ENCODE measurements around the gene GALNT13. TPM values are rescaled to one million over a fixed set of nuclear protein-coding genes. Genes with fewer than 3 reads are reported as not detected.

GALNT13 gene
- total and polyA plus RNA-seq, 2 donors (not counting 1 experiment from before 2014, with no cell fraction given): not detected

DNA sequence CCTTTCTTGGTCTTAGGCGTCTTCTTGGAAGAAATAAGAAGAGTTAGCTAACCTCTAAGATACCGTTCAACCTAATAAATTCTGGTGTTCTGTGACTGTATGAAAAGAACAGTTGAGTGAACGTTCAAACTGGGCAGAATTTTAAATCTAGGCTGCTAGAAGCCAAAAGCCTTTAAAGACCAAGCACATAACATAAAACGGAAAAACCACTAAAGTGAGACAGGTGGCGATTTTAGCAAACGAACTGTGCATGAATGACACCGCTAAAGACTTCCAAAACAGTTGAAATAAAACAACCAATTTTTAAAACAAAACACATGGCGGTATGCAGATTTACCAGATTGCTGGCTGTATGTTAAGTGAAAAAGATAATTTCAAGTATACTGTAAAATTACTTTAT, 73.1 kb downstream of the GALNT13 start:
- no peak overlapping the region for H3K27ac ChIP-seq (ENCODE audit: low read length in 2 of 2)
- H3K4me3 ChIP-seq (ENCODE audit: control extremely low read depth in 1 of 5, extremely low read depth in 1 of 5, insufficient read depth in 1 of 5, low read depth in 2 of 5, low read length in 4 of 5): no peak overlapping the region
- H4K20me1 ChIP-seq (ENCODE audit: control insufficient read depth, insufficient read depth, low read length, poor library complexity, severe bottlenecking): no peaks in the 10 kb centered on the region
- no peaks in the 10 kb centered on the region for H3K27me3 ChIP-seq (replicated peaks in 1 of 4; ENCODE audit: control extremely low read depth in 1 of 4, control insufficient read depth in 3 of 4, insufficient read depth in 4 of 4, low read length in 3 of 4)
- Mint-ChIP-seq H3K27me3 (no peaks in the 10 kb centered on the region), H3K4me3 (no peak overlapping the region), H3K27ac (no peak overlapping the region), H3K9me3 (ENCODE audit: insufficient read depth) (peaks cover 2% of the 10 kb centered on the region), H3K4me1 (no peaks in the 10 kb centered on the region)
- peaks cover 0 to 3% (median 0%) of the 10 kb centered on the region in 3 donors for H3K9me3 ChIP-seq (ENCODE audit: control extremely low read depth in 1 of 3, control insufficient read depth in 2 of 3, insufficient read depth in 1 of 3, low read length in 2 of 3)
- no peaks in the 10 kb centered on the region for H3K79me2 ChIP-seq (ENCODE audit: control insufficient read depth, insufficient read depth, low read length)
- ChIA-PET CTCF (interaction anchor here (0.7 kb wide), 1 partner anchor 1782 kb away, joined by 3 read pairs; no protein-coding TSS in a partner anchor), POLR2A (no interaction called here)
- no peak overlapping the region for H2AFZ ChIP-seq (ENCODE audit: insufficient read depth, low read depth, low read length, poor library complexity, severe bottlenecking)
- DNase-seq (no peak), ATAC-seq (ENCODE audit: low read depth) (no peak)
- WGBS (ENCODE audit: insufficient coverage): 100% methylated on average over 1 of the region's 8 CpGs
- no peaks in the 10 kb centered on the region for H3K4me1 ChIP-seq (ENCODE audit: control insufficient read depth in 2 of 2, insufficient read depth in 2 of 2, low read length in 2 of 2)
- no peaks in the 10 kb centered on the region for H3K36me3 ChIP-seq (replicated peaks in 1 of 2; ENCODE audit: control extremely low read depth in 1 of 2, control insufficient read depth in 1 of 2, extremely low read depth in 1 of 2, insufficient read depth in 2 of 2, low read length in 1 of 2)
- intact Hi-C loops (cut with micrococcal nuclease): no loop called here
- H3K4me2 ChIP-seq (replicated peaks; ENCODE audit: low read depth, low read length, poor library complexity, severe bottlenecking): no peak overlapping the region
- no peak for TF ChIP-seq EZH2 (IDR thresholded peaks at IDR 0.05; ENCODE audit: borderline replicate concordance, insufficient read depth, low read depth, low read length, poor library complexity, severe bottlenecking)
- TF ChIP-seq, protein P1, sequence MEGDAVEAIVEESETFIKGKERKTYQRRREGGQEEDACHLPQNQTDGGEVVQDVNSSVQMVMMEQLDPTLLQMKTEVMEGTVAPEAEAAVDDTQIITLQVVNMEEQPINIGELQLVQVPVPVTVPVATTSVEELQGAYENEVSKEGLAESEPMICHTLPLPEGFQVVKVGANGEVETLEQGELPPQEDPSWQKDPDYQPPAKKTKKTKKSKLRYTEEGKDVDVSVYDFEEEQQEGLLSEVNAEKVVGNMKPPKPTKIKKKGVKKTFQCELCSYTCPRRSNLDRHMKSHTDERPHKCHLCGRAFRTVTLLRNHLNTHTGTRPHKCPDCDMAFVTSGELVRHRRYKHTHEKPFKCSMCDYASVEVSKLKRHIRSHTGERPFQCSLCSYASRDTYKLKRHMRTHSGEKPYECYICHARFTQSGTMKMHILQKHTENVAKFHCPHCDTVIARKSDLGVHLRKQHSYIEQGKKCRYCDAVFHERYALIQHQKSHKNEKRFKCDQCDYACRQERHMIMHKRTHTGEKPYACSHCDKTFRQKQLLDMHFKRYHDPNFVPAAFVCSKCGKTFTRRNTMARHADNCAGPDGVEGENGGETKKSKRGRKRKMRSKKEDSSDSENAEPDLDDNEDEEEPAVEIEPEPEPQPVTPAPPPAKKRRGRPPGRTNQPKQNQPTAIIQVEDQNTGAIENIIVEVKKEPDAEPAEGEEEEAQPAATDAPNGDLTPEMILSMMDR (IDR thresholded peaks at IDR 0.05): no peak
- H3K9ac ChIP-seq (ENCODE audit: low read length): no peak overlapping the region

DNA sequence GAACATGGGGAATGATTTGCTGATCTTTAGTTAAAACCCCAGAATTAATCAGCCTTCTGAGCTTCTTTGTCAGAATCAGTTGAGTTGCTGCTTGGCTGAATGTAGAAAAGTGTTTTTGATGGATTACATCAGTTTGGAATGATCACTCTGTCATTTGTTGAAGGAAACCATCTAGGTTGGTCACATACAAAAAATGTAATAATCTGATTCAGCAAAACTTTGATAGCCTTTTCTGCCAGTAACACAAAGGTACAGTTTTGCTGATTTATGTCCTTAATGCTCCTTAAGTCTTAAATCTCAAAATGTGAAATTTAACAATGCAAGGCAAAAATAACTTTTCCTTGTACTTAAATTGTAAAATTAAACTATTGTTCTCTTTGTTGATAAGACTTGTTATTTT, 74.3 kb downstream of the GALNT13 start:
- CTCF ChIA-PET: no interaction called here
- Histone ChIP-seq H3K27ac (ENCODE audit: low read length in 2 of 2) (no peak overlapping the region), H2AFZ (ENCODE audit: insufficient read depth, low read depth, low read length, poor library complexity, severe bottlenecking) (no peak overlapping the region), H3K79me2 (ENCODE audit: control insufficient read depth, insufficient read depth, low read length) (no peaks in the 10 kb centered on the region), H3K4me3 (ENCODE audit: control extremely low read depth in 1 of 5, extremely low read depth in 1 of 5, insufficient read depth in 1 of 5, low read depth in 2 of 5, low read length in 4 of 5) (no peak overlapping the region), H3K4me2 (replicated peaks; ENCODE audit: low read depth, low read length, poor library complexity, severe bottlenecking) (no peak overlapping the region), H3K9ac (ENCODE audit: low read length) (no peak overlapping the region), H3K27me3 (replicated peaks in 1 of 4; ENCODE audit: control extremely low read depth in 1 of 4, control insufficient read depth in 3 of 4, insufficient read depth in 4 of 4, low read length in 3 of 4) (no peaks in the 10 kb centered on the region), H3K4me1 (ENCODE audit: control insufficient read depth in 2 of 2, insufficient read depth in 2 of 2, low read length in 2 of 2) (no peaks in the 10 kb centered on the region), H3K36me3 (replicated peaks in 1 of 2; ENCODE audit: control extremely low read depth in 1 of 2, control insufficient read depth in 1 of 2, extremely low read depth in 1 of 2, insufficient read depth in 2 of 2, low read length in 1 of 2) (no peaks in the 10 kb centered on the region), H4K20me1 (ENCODE audit: control insufficient read depth, insufficient read depth, low read length, poor library complexity, severe bottlenecking) (no peaks in the 10 kb centered on the region), H3K9me3 (ENCODE audit: control extremely low read depth in 1 of 3, control insufficient read depth in 2 of 3, insufficient read depth in 1 of 3, low read length in 2 of 3) (no peaks in the 10 kb centered on the region)
- intact Hi-C loops (cut with micrococcal nuclease): no loop called here
- H3K4me1 Mint-ChIP-seq: no peaks in the 10 kb centered on the region
- no peaks in the 10 kb centered on the region for H3K27me3 Mint-ChIP-seq
- TF ChIP-seq, protein P1 (IDR thresholded peaks at IDR 0.05): no peak
- TF ChIP-seq EZH2 (IDR thresholded peaks at IDR 0.05; ENCODE audit: borderline replicate concordance, insufficient read depth, low read depth, low read length, poor library complexity, severe bottlenecking): no peak
- no peak overlapping the region for H3K27ac Mint-ChIP-seq
- no peak for DNase-seq
- no peak for ATAC-seq (ENCODE audit: low read depth)
- no peak overlapping the region for H3K4me3 Mint-ChIP-seq
- POLR2A ChIA-PET: no interaction called here
- H3K9me3 Mint-ChIP-seq (ENCODE audit: insufficient read depth): peaks cover 4% of the 10 kb centered on the region
